GM19395 (cell line): ENCODE results near the gene OR13C5.
"Not testable (repeated sequence)": the region's sequence is repeated elsewhere in the genome, so short reads cannot be mapped to it uniquely, and the experiment has no call there.

ENCODE experiments used
- ATAC-seq: cut with Tn5 transposase; IDR thresholded peaks from one replicate; pipeline ENCODE4 v1.9.1; 2021; ENCODE audit warnings: mild to moderate bottlenecking, moderate library complexity; ENCODE audit not compliant: unreplicated experiment

The OR13C5 gene

GRCh38 chr9:104599313-104599712 is at the start of gene OR13C5:
Gene OR13C5 (minus strand): TSS chr9:104599413. CDS start chr9:104599413, 0 bp downstream.
- ATAC-seq: not testable (repeated sequence)

- no peak for ATAC-seq
These were observed 36.2 kb upstream of the OR13C5 start for GRCh38 chr9:104635456-104635855.

- ATAC-seq: no peak
These were observed 34.8 kb upstream of the OR13C5 start for GRCh38 chr9:104633976-104634520.

GRCh38 chr9:104625964-104626363 is 26.8 kb upstream of the OR13C5 start:
- not testable (repeated sequence) for ATAC-seq

- ATAC-seq: no peak
These were observed 18.9 kb upstream of the OR13C5 start, which contains the start of gene OR13C9 for GRCh38 chr9:104618104-104618503. Gene OR13C9 (minus strand): TSS chr9:104618204. CDS start chr9:104618204, 0 bp downstream.

- no peak for ATAC-seq
These were observed 18.2 kb upstream of the OR13C5 start for GRCh38 chr9:104617418-104617817.

- ATAC-seq: no peak
These were observed 12.0 kb upstream of the OR13C5 start for GRCh38 chr9:104611213-104611612.

GRCh38 chr9:104608336-104608735 is 9.1 kb upstream of the OR13C5 start:
- ATAC-seq: no peak

- ATAC-seq: no peak
These were observed 6.9 kb upstream of the OR13C5 start for GRCh38 chr9:104606152-104606551.

GRCh38 chr9:104605527-104605926 is 6.3 kb upstream of the OR13C5 start, which contains the start of gene OR13C2:
Gene OR13C2 (minus strand): TSS chr9:104605627. CDS start chr9:104605627, 0 bp downstream.
- not testable (repeated sequence) for ATAC-seq

GRCh38 chr9:104604801-104605200 is 5.6 kb upstream of the OR13C5 start:
- peak; percentile 58 for ATAC-seq

- not testable (repeated sequence) for ATAC-seq
These were observed 464 bp downstream of the OR13C5 start for GRCh38 chr9:104598749-104599148.

- ATAC-seq: no peak
These were observed 9.6 kb downstream of the OR13C5 start for GRCh38 chr9:104589626-104590025.

GRCh38 chr9:104586496-104587180 is 12.6 kb downstream of the OR13C5 start:
- ATAC-seq: no peak

GRCh38 chr9:104580562-104580961 is 18.7 kb downstream of the OR13C5 start:
- no peak for ATAC-seq

- ATAC-seq: no peak
These were observed 21.9 kb downstream of the OR13C5 start for GRCh38 chr9:104577263-104577662.

- ATAC-seq: no peak
These were observed 23.8 kb downstream of the OR13C5 start for GRCh38 chr9:104575456-104575855.

- ATAC-seq: no peak
These were observed 26.6 kb downstream of the OR13C5 start for GRCh38 chr9:104572612-104573011.

- ATAC-seq: no peak
These were observed 30.3 kb downstream of the OR13C5 start, which contains the start of gene OR13C8 for GRCh38 chr9:104568868-104569267. Gene OR13C8 (plus strand): TSS chr9:104569168. CDS start chr9:104569168, 0 bp downstream.

- ATAC-seq: no peak
These were observed 34.9 kb downstream of the OR13C5 start for GRCh38 chr9:104564358-104564757.

- ATAC-seq: no peak
These were observed 42.2 kb downstream of the OR13C5 start for GRCh38 chr9:104556830-104557634.
